ENCODE measurements around the gene MIER2. TPM values are rescaled to one million over a fixed set of nuclear protein-coding genes. Genes with fewer than 3 reads are reported as not detected.

Gene MIER2
- polyA plus RNA-seq, 1 donor from 2014 or later, result 16.0 TPM

- TF ChIP-seq SMC3 (conservative IDR thresholded peaks at IDR 0.05; ENCODE audit: poor library complexity) (no peak), REST (IDR thresholded peaks at IDR 0.05; ENCODE audit: borderline replicate concordance) (no peak), RAD21 (conservative IDR thresholded peaks at IDR 0.05) (no peak)
- H3K9me2 ChIP-seq (ENCODE audit: insufficient read depth, low read length), result no peaks in the 10 kb centered on the region
- no peak overlapping the region for H3K4me3 ChIP-seq (ENCODE audit: low read length)
Measured at GRCh38 chr19:372306-372890, 27.8 kb upstream of the MIER2 start.

GRCh38 chr19:371501-372168 lies 27.0 kb upstream of the MIER2 start:
- Histone ChIP-seq H3K36me3 (ENCODE audit: insufficient read depth, low read length) (no peaks in the 10 kb centered on the region), H3K27ac (ENCODE audit: low read length) (no peak overlapping the region), H3K4me3 (ENCODE audit: low read length) (no peak overlapping the region), H3F3A (ENCODE audit: insufficient read depth, low read length, poor library complexity, severe bottlenecking) (no peaks in the 10 kb centered on the region), H3K9me2 (ENCODE audit: insufficient read depth, low read length) (no peaks in the 10 kb centered on the region), H4K20me1 (ENCODE audit: insufficient read depth) (no peaks in the 10 kb centered on the region), H3K4me2 (ENCODE audit: low read length) (no peak overlapping the region), H3K79me2 (replicated peaks; ENCODE audit: insufficient read depth, low read length) (no peaks in the 10 kb centered on the region), H3K9ac (ENCODE audit: low read length) (no peak overlapping the region), H2AFZ (ENCODE audit: low read depth, low read length) (no peak overlapping the region), H3K9me3 (ENCODE audit: low read length) (no peaks in the 10 kb centered on the region), H3K27me3 (ENCODE audit: insufficient read depth, low read depth, low read length) (no peaks in the 10 kb centered on the region)
- TF ChIP-seq RAD21 (conservative IDR thresholded peaks at IDR 0.05) (peak; percentile 36), CTCF (IDR thresholded peaks at IDR 0.05; ENCODE audit: poor library complexity, severe bottlenecking) (peak; percentile 44), EZH2 (IDR thresholded peaks at IDR 0.05; ENCODE audit: borderline replicate concordance, insufficient read depth, low read length, poor library complexity, severe bottlenecking) (no peak), SMC3 (conservative IDR thresholded peaks at IDR 0.05; ENCODE audit: poor library complexity) (peak; percentile 30)

More at GRCh38 chr19:372306-372890, 27.8 kb upstream of the MIER2 start:
- Histone ChIP-seq H3K4me2 (ENCODE audit: low read length) (no peak overlapping the region), H4K20me1 (ENCODE audit: insufficient read depth) (no peaks in the 10 kb centered on the region), H3K9ac (ENCODE audit: low read length) (no peak overlapping the region), H3K36me3 (ENCODE audit: insufficient read depth, low read length) (no peaks in the 10 kb centered on the region), H2AFZ (ENCODE audit: low read depth, low read length) (no peak overlapping the region), H3K27ac (ENCODE audit: low read length) (no peak overlapping the region), H3K79me2 (replicated peaks; ENCODE audit: insufficient read depth, low read length) (no peaks in the 10 kb centered on the region), H3F3A (ENCODE audit: insufficient read depth, low read length, poor library complexity, severe bottlenecking) (no peaks in the 10 kb centered on the region), H3K27me3 (ENCODE audit: insufficient read depth, low read depth, low read length) (no peaks in the 10 kb centered on the region), H3K9me3 (ENCODE audit: low read length) (no peaks in the 10 kb centered on the region)

Data from neural cell (in vitro differentiated cells).